Adrenal gland (tissue), 5 donors: ENCODE results near the gene KATNA1.

Experiments used
- POLR2A ChIP-seq, 2 donors: fragments of 450-650 bp; IDR thresholded peaks; one replicate each; pipeline ENCODE4 v1.6.1; 2017; ENCODE audit warnings: antibody characterized with exemption in 2 of 2, mild to moderate bottlenecking in 2 of 2, moderate library complexity in 1 of 2
- TF ChIP-seq, protein P1 (sequence below), 6 experiments: fragments of 450-650 bp in 4 of 6; fragments of 200-600 bp in 2 of 6; sonication (generic) in 1 of 6; IDR thresholded peaks; 1 replicate in 5 of 6; 2 replicates in 1 of 6; pipeline versions ENCODE4 v1.5.1 to v1.8.0; 2016 to 2021; ENCODE audit warnings: antibody characterized with exemption in 6 of 6, mild to moderate bottlenecking in 2 of 6, moderate library complexity in 1 of 6
- donor health status: DM: no; HTN: no; CAD: no.

DNA sequence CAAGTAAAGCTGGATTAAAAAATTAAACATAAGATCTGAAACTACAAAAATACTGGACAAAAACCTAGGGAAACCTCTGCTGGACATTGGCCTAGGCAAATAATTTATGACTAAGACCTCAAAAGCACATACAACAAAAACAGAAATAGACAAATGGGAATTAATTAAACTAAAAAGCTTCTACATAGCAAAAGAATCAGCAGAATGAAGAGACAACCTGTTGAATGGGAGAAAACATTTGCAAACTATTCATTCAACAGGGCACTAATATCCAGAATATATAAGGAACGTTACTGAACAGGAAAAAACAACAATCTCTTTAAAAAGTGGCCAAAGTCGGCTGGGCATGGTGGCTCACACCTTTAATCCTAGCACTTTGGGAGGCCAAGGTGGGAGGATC lies 89.1 kb downstream of the KATNA1 start:
- TF ChIP-seq, protein P1, sequence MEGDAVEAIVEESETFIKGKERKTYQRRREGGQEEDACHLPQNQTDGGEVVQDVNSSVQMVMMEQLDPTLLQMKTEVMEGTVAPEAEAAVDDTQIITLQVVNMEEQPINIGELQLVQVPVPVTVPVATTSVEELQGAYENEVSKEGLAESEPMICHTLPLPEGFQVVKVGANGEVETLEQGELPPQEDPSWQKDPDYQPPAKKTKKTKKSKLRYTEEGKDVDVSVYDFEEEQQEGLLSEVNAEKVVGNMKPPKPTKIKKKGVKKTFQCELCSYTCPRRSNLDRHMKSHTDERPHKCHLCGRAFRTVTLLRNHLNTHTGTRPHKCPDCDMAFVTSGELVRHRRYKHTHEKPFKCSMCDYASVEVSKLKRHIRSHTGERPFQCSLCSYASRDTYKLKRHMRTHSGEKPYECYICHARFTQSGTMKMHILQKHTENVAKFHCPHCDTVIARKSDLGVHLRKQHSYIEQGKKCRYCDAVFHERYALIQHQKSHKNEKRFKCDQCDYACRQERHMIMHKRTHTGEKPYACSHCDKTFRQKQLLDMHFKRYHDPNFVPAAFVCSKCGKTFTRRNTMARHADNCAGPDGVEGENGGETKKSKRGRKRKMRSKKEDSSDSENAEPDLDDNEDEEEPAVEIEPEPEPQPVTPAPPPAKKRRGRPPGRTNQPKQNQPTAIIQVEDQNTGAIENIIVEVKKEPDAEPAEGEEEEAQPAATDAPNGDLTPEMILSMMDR (IDR thresholded peaks at IDR 0.05), result no peak
- no peak for TF ChIP-seq POLR2A (IDR thresholded peaks at IDR 0.05)
